ENCODE measurements around the gene DNAJC8. TPM values are rescaled to one million over a fixed set of nuclear protein-coding genes. Genes with fewer than 3 reads are reported as not detected.
A peak's percentile ranks its signal among the peaks of the same experiment; 100 is the strongest.

Gene DNAJC8
- total and polyA plus RNA-seq, 2 donors from 2014 or later, result 71.7 to 110 TPM

DNA sequence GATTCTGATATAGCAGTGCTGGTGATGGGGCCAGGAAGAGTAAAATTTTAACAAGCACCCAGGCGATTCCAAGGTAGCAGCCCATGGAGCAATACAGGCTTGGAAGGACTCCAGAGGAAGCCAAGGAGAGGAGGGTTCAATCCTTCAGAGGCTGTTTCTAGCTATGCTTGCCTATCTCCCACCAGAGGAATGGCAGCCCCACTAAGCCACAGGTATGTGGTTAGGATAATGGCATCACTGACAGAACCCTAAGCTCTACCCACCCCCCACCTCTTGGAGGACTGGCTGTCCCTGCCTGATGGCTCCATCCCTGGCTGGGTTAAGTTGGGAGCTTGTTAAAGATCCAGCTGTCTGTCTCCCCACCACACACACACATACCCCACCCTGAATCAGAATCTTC, 37.0 kb downstream of the DNAJC8 start:
- Histone ChIP-seq H3K27me3 (ENCODE audit: control insufficient read depth, insufficient read depth, low read length) (no peaks in the 10 kb centered on the region), H3K9me3 (ENCODE audit: control insufficient read depth in 2 of 3, insufficient read depth in 1 of 3, low read length in 3 of 3) (no peaks in the 10 kb centered on the region), H3K36me3 (ENCODE audit: control insufficient read depth in 2 of 3, insufficient read depth in 3 of 3, low read length in 3 of 3) (peaks cover 6 to 22% (median 12%) of the 10 kb centered on the region in 3 donors), H3K4me1 (ENCODE audit: control insufficient read depth in 2 of 3, insufficient read depth in 2 of 3, low read depth in 1 of 3, low read length in 3 of 3) (no peaks in the 10 kb centered on the region), H3K9ac (ENCODE audit: low read length in 3 of 3) (no peak overlapping the region), H3K4me3 (ENCODE audit: low read length in 3 of 3) (no peak overlapping the region), H3K27ac (ENCODE audit: low read depth in 2 of 2, low read length in 2 of 2) (no peak overlapping the region)
- TF ChIP-seq, protein P1, sequence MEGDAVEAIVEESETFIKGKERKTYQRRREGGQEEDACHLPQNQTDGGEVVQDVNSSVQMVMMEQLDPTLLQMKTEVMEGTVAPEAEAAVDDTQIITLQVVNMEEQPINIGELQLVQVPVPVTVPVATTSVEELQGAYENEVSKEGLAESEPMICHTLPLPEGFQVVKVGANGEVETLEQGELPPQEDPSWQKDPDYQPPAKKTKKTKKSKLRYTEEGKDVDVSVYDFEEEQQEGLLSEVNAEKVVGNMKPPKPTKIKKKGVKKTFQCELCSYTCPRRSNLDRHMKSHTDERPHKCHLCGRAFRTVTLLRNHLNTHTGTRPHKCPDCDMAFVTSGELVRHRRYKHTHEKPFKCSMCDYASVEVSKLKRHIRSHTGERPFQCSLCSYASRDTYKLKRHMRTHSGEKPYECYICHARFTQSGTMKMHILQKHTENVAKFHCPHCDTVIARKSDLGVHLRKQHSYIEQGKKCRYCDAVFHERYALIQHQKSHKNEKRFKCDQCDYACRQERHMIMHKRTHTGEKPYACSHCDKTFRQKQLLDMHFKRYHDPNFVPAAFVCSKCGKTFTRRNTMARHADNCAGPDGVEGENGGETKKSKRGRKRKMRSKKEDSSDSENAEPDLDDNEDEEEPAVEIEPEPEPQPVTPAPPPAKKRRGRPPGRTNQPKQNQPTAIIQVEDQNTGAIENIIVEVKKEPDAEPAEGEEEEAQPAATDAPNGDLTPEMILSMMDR (IDR thresholded peaks at IDR 0.05; ENCODE audit: borderline replicate concordance, extremely low read depth, insufficient read depth), result no peak
- FAIRE-seq (no peak), DNase-seq (no peak)
- intact Hi-C loops (cut with DNase I), result no loop called here

DNA sequence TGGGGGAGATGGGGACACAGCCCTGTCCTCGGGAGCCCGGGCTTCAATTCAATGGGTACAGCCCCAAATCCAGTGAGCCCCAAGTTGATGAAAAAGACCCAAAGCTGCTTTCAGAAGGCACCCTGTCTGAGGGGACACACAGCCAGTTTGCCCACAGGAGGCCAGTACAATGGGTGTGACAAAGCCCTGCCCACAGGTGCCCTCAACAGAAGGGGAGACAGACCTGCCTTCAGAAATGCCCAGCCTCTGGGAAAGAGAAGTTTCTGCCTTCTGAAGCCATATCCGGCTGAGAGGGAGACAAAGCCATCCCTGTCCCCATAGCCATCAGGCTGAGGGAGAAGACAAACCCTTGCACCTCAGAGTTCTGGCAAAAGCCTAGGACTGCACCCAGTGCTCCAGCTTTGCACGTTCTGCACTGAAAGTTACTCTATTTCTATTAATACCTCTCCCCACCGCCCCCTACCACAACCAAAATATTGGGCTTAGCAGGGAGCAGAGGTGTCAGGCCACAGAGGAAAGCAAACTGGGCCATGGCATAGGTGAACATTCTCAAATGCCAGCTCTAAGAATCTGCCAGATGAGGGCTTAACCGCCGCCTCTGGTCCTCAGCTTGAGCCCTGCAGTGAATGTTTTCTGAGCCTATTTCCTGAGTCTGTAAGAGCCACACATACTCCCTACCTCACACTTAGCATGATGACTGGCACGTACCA, 38.3 kb downstream of the DNAJC8 start:
- H3K9ac ChIP-seq (ENCODE audit: low read length in 3 of 3), result no peak overlapping the region
- no peaks in the 10 kb centered on the region for H3K4me1 ChIP-seq (ENCODE audit: control insufficient read depth in 2 of 3, insufficient read depth in 2 of 3, low read depth in 1 of 3, low read length in 3 of 3)
- no peak for FAIRE-seq
- intact Hi-C loops (cut with DNase I), result no loop called here
- TF ChIP-seq, protein P1 (IDR thresholded peaks at IDR 0.05; ENCODE audit: borderline replicate concordance, extremely low read depth, insufficient read depth), result no peak
- no peak overlapping the region for H3K27ac ChIP-seq (ENCODE audit: low read depth in 2 of 2, low read length in 2 of 2)
- H3K27me3 ChIP-seq (ENCODE audit: control insufficient read depth, insufficient read depth, low read length), result no peaks in the 10 kb centered on the region
- DNase-seq, result no peak
- H3K4me3 ChIP-seq (ENCODE audit: low read length in 3 of 3), result no peak overlapping the region
- H3K36me3 ChIP-seq (ENCODE audit: control insufficient read depth in 2 of 3, insufficient read depth in 3 of 3, low read length in 3 of 3), result peaks cover 0 to 11% (median 6%) of the 10 kb centered on the region in 3 donors
- no peaks in the 10 kb centered on the region for H3K9me3 ChIP-seq (ENCODE audit: control insufficient read depth in 2 of 3, insufficient read depth in 1 of 3, low read length in 3 of 3)

GRCh38 chr1:28193701-28194161, 39.1 kb downstream of the DNAJC8 start:
- no peak overlapping the region for H3K4me3 ChIP-seq (ENCODE audit: low read length in 3 of 3)
- FAIRE-seq, result no peak
- TF ChIP-seq, protein P1 (IDR thresholded peaks at IDR 0.05; ENCODE audit: borderline replicate concordance, extremely low read depth, insufficient read depth), result no peak

More at GRCh38 chr1:28193701-28194161, 39.1 kb downstream of the DNAJC8 start:
- intact Hi-C loops (cut with DNase I), result no loop called here
- Histone ChIP-seq H3K27me3 (ENCODE audit: control insufficient read depth, insufficient read depth, low read length) (no peaks in the 10 kb centered on the region), H3K27ac (ENCODE audit: low read depth in 2 of 2, low read length in 2 of 2) (no peak overlapping the region), H3K9ac (ENCODE audit: low read length in 3 of 3) (no peak overlapping the region), H3K4me1 (ENCODE audit: control insufficient read depth in 2 of 3, insufficient read depth in 2 of 3, low read depth in 1 of 3, low read length in 3 of 3) (no peaks in the 10 kb centered on the region), H3K36me3 (ENCODE audit: control insufficient read depth in 2 of 3, insufficient read depth in 3 of 3, low read length in 3 of 3) (peaks cover 0 to 3% (median 3%) of the 10 kb centered on the region in 3 donors), H3K9me3 (ENCODE audit: control insufficient read depth in 2 of 3, insufficient read depth in 1 of 3, low read length in 3 of 3) (no peaks in the 10 kb centered on the region)
- peak in 2 of 5 donors; percentile 29 to 89 for DNase-seq

All from kidney (tissue), 14 donors.